Activated CD4-positive, CD25-positive, alpha-beta regulatory T cell (primary cell): ENCODE data around the gene TUBA4B.
A peak's percentile ranks its signal among the peaks of the same experiment; 100 is the strongest.
"Not testable (repeated sequence)": the region's sequence is repeated elsewhere in the genome, so short reads cannot be mapped to it uniquely, and the experiment has no call there.

Experiments
- DNase-seq, 4 experiments: peaks; one replicate each; lab custom pipeline; 2025; lab: John Stamatoyannopoulos, UW

The TUBA4B gene

DNA sequence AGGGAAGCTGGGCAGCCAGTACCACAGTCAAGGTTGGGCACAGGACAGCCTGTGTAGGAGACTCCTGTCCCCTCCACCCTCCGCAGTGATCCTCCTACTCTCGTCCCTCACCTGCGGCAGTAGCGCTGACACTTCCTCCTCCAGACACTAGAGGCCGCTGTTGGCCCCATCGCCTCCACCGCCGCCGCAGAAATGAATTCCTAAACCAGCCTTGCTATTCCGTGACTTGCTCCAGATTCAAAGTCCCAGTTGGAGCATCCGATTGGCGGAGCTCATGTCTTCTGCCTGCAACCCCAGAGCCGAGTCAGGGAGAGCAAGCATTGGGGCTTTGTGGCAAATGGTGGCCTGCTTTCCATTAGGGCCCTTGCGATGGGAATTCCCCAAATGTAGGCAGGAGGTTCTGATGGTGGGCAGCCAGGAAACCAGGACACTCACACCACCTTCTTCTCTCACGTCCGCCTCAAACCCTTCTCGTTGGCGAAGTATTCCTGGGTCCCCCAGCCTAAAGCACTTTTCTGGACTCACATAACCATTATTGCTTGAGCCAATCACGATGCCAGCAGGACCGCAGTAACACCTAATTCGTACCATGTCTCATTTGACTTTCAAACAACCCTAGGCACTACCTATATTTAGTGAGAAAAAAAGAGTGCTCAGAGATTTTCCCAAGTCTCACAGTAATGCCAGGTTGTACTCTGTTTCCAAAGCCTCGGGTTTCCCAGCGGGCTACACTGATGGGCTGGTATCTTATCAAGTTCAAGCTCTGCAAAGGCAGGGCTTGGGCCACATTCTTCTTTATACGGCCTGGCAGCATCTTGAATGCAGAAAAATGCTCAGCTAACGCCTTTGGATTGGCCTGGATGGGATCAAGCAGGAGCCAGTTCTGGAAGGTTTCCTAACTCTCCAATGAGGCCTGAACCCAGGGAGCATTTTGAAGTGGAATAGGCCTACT is 24.9 kb downstream of the TUBA4B start:
- DNase-seq = peak; percentile 30 to 63 (median 35)

DNA sequence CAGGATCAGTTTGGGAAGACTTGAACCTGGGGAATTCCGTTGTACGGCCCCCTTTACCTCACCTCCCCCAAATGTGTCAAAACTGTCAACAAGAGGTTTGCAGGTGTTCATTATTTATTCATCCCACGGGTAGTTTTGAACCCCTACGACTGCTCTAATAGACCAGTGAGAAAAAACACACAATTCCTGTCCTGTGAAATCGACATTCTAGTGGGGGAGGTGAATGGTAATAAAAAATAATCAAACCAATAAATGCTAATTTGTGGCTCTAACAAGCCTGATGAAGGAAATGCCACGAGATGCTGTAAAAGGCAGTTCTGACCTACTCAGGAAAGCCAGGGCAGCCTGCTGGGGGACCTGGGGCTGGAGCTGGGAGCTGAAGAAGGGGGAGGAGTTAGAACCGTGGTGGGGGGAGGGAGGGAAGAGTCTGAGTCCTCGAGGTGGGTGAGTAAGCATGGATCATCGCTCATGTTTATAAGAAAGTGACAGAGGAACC is 25.7 kb downstream of the TUBA4B start:
- DNase-seq = no peak

DNA sequence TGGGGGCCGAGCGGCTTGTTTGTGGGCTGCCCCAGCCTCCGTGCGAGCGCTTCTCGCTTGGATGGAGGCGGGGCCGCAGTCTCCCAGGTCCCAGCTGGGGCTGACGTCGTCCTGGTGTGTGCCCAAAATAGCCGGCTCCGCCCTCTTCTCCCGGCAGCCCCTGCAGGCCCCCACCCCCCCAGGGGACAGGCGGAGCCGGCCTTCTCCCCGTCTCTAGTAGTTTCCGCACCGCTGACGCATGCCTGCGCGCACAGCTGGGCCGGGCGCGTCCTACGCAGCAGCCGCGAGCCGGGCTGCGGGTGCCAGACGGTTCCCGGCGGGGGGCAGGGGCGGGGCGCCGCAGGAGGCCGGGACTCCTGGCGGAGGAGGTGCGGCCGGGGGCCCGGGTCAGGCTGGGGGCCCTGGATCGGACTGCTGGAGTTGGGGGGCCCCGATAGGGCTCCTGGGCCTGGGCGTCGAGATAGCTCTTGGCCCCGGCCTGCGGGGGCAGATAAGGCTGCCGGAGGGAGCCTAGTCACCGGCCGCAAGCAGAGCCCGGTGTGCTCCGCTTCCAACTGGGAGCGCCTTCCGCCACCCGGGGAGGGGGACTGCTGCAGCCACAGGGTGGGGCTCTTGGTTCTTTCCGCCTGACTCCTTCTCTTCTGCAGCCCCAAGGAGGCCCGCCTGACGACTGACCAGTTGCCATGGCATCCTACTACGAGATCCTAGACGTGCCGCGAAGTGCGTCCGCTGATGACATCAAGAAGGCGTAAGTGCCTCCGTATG is 26.3 kb downstream of the TUBA4B start, which contains the start of gene DNAJB2:
Gene DNAJB2, plus strand, starts transcription at position 216 of the 765 bp plus-strand sequence. Its CDS starts 468 bp downstream, at position 684.
- DNase-seq = peak; percentile 95 to 98 (median 96)

DNA sequence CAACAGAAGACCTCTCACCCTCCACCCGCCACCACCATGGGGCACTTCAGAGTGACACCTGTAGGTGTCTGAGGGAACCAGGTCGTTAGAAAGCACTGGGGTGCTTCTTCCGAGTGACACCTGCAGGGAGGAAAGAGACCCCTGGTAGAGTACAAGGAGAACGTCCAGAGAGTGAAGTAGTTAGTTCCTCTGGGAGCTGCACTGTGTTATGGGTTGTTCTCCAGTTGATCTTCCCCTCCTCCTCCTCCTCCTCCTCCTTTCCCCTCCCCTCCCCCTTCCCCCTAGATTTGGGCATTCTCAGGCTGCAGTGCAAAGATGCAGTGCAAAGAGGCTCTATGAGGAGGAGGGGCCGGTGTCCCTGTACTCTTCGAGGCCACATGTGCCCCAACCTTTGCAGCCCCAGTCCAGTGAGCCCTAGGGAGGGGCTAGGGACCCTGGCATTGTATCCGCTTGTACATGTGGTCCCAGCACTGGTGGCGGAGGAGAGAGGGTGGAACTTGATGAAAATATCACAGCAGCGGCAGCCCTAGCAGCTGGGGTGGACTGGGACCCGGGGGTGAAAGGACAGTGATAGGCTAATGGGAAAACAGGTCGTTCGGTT is 27.0 kb downstream of the TUBA4B start:
- DNase-seq = no peak

DNA sequence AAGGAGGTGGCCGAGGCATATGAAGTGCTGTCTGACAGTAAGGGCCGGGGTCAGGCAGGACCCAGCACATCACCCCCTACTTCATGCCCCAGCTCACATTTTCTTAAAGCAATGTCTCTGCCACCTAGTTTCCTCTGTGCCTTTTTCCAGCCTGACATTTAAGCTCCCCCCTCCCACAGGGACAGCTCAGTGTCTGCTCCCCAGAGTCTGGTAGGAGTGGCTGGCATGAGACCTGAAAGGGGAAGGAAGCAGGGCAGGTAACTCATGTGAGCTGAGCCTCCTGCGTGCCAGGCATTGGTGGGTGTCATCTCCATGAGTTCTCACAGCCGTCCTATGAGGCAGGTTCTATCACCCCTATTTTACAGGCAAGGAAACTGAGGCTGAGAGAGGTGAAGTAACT is 27.6 kb downstream of the TUBA4B start:
- DNase-seq = no peak

DNA sequence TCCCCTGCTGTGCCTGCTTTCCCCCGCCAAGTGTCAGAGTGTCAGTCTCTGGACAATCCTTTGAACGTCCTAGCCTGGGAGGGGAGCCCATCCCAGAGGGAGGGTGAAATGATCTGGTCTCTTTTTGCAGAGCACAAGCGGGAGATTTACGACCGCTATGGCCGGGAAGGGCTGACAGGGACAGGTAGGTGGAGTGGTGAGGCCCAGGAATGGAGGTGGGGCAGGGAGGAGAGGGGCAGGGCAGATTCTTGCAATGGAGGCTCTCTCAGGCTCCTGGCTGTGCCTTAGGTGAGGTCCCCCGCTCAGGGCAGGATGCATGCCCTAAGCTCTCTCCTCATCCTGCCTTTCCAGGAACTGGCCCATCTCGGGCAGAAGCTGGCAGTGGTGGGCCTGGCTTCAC is 28.5 kb downstream of the TUBA4B start:
- no peak for DNase-seq

DNA sequence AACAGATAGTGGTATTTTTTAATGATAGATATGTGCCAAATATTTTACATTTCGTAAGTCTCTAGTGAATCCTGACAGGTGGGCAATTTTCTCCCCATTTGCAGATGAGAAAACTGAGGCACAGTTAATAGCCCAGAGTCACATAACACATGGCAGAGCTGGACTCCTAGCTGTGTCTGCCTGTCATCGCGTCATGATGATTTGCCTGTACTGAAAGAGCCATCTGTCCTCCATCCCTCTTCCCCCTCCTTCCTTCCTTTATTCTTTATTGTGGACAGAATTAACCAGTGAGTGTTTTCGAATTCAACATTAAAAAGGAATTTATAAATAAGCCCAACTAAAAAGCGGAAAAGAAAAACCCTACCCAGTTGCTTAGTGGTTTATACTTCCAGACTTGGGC is 29.3 kb downstream of the TUBA4B start:
- DNase-seq = no peak

DNA sequence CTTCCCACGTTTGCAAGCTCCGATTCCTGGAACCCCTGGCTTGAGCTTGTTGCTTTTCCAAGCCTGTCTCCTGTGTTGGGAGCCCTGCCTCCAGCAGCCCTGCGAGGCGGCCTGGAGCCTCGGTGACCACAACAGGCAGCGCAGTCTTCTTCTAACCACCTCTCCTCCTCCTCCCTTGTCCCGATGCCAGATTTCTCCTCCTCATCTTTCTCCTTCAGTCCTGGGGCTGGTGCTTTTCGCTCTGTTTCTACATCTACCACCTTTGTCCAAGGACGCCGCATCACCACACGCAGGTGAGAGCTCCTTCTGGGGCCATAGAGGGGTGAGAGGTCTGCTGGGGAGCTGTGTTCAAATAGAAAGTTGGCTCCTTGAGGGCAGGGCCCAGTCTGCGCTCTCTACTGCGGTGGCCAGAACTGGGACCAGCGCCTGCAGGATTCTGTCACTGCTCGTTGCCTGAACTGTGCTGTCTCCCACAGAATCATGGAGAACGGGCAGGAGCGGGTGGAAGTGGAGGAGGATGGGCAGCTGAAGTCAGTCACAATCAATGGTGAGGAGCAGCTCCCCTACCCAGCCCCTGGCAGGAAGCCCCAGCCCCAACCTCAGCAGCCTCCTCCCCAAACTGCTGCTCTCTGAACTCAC is 30.0 kb downstream of the TUBA4B start:
- no peak for DNase-seq

DNA sequence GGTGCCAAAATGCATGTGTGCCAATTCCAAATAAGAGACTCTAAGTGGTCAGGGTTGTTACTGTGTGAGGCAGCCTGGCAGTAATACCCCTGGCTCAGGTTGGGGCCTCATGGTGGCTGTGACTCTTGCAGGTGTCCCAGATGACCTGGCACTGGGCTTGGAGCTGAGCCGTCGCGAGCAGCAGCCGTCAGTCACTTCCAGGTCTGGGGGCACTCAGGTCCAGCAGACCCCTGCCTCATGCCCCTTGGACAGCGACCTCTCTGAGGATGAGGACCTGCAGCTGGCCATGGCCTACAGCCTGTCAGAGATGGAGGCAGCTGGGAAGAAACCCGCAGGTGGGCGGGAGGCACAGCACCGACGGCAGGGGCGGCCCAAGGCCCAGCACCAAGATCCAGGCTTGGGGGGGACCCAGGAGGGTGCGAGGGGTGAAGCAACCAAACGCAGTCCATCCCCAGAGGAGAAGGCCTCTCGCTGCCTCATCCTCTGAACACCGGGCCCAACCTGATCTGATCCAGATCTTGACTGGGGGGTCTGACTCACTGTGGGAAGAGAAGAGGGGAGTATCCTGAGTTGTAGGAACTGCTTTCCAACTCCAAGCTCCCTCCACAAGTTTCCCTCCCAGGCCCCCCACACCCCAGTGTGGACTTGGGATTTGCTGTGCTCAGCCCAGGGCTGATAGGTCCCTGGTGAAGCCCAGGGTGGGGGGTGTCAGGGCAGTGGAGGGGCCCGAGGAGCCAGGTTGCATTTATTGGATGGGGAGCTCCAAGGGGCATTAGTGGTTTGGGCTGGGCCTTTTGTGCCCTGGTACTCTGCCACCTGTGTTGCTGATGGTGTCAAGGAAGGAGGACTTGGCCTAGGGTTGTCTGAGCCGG is 31.7 kb downstream of the TUBA4B start:
- DNase-seq = no peak

DNA sequence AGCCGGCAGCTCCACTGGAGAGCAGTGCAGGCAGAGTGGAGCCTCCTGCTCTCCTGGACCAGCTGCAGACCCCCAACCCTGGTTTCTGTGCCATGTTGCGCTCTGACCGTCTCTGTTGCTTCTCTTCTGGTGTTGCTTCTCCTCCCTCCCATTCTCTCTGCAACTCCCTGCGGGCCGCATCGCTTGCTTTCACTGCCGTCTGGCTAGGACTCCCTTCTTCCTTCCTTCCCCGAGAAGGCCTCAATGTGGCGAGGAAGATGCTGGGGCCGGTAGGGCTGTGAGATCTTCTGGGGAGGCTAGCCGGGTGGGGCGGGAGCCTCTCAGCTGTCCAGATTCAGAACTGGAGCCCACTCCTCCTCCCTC is 32.3 kb downstream of the TUBA4B start:
- no peak for DNase-seq

DNA sequence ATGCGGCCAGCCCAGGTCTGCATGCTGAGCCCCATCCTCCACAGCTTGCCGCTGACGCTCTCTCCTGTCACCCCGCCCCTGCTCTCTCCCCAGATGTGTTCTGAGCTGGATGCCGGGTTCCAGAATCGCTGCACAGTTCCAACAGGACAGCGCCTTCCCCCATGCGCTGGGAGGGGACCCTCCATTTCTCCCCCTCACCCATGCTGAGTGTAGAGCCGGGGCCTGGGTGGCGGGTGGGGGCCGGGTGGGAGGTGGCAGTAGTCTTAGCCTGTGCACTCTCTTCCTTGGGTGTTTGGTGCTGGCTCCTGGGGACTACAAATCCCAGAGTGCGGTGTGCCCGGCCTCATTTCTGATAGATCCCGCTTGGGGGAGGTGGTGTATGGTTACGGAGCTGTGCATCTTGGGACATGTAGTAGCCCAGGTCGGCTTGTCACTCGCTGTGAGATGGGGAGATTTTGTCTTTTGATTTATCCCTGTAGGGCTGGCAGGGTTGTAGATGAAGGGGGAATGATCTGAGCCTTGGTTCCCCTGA is 32.9 kb downstream of the TUBA4B start:
- DNase-seq = no peak

DNA sequence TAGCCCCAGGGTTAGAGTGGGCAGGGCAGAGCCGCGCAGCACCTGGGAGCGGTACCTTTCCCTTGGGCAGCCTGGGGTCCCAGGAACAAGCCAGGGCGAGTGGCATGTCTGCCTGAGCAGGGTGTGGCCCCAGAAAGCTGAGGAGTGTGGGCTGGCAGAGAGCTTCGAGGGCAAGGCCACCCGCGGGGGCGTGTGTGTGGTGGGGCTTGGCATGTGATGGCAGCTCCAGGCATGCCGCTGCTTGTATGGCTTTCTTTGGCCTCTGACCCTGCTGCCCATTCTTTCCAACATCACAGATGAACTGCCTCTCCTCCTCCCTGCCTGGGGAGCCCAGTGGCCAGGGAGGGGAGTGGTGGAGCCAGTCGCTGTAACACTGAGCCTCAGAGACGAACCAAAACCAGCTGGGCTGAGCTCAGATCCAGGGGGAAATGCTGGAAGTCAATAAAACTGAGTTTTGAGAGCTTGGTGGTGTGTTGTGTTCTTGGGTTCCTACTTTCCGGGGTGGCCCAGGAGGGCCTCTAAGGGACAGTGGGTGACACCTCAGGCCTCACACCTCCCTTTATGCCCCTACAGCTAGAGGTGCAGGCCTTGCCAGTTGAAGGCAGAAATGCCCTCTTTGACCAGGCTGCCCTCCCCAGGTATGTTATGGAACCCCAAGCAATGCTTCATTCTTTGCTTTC is 33.5 kb downstream of the TUBA4B start:
- no peak for DNase-seq

DNA sequence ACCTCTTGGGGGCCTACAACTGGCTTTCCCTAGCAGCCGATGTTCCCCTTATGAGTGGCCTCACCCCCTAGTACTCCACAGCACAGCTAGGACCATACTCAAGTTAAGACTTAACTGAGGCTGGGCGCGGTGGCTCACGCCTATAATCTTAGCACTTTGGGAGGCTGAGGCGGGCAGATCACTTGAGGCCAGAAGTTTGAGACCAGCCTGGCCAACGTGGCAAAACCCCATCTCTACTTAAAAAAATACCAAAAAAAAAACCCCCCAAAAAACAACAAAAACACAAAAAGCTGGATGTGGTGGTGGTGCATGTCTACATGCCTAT is 34.0 kb downstream of the TUBA4B start:
- DNase-seq = not testable (repeated sequence)

DNA sequence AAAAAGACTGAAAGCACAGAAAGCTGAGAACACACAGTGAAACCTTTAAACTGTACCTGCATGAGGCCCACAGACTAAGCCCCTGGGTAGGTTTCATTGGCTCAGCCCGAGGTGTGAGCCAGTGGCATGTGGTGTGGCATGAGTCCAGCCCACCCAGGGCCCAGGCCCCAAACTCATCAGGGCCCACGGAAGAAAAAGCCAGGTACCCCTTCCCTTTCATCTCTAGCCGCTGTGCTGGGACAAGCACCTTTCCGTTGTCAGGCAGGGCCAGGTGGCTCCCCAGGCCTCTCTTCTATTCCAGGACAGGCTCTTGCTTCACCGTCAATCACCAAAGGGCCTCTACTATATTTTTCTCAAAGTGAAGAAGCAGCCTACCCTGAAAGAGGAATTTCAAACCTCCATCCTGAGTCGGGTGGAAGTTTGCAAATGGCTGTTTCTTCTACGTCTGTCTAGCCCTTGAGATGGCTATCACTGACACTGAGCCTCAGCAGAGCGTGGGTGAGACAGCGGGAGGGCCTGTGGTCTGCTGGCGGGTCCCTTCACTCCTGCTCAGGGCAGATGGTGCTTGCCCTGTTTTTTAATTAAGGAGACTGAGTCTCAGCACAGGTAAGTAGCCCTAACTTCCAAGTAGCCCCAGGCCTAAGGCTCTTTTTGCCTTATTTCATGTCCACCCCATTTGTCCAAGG is 34.7 kb downstream of the TUBA4B start:
- no peak for DNase-seq

DNA sequence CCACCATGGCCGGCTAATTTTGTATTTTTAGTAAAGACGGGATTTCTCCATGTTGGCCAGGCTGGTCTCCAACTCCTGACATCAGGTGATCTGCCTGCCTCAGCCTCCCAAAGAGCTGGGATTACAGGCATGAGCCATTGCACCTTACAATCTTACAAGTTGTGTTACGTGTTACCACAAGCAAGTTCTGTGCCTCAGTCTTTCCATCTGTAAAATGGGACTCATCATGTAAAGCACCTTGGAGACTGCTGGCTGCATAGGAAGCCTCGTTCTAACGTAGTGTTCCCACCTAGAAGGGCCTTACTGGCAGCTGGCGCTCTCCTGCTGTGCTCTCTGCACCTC is 36.1 kb downstream of the TUBA4B start:
- no peak for DNase-seq

DNA sequence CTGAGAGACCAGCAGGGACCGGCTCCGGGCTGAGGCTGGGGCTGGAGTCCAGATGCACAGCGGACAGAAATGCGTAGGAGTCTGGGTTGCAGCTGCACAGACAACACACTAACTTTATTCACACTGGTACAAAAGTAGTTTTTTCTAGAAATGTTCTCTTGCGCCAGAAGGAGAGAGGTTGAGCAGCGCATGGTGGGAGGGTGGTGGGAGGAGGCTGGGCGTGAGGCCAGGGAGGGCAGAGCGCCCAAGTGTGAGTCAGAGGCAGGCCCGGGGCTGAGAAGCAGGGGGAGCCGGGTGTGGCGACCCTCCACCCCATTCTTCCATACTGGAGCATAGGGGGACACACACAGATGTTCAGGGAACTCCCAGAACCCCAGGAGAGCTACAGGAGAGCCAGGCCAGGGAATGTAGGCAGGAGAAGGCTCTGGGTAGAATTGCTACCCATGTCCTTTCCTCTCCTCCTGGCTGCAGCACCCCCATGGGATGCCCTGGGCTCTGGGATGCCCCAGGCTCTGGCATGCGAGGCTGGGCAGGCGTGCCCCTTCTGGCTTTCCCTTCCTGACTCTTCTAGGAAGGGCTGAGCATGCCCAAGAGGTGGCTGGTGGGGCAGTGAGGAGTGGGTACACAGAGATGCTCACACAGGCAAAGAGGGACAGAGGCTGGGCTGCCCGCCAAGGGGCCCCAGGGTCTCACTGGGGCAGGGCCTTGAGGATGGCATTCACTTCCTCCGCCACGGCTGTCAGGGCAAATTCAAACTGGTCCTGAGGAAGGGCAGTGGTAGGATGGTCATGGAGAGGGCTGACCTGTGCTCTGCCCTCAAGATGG is 36.7 kb downstream of the TUBA4B start:
- no peak for DNase-seq

DNA sequence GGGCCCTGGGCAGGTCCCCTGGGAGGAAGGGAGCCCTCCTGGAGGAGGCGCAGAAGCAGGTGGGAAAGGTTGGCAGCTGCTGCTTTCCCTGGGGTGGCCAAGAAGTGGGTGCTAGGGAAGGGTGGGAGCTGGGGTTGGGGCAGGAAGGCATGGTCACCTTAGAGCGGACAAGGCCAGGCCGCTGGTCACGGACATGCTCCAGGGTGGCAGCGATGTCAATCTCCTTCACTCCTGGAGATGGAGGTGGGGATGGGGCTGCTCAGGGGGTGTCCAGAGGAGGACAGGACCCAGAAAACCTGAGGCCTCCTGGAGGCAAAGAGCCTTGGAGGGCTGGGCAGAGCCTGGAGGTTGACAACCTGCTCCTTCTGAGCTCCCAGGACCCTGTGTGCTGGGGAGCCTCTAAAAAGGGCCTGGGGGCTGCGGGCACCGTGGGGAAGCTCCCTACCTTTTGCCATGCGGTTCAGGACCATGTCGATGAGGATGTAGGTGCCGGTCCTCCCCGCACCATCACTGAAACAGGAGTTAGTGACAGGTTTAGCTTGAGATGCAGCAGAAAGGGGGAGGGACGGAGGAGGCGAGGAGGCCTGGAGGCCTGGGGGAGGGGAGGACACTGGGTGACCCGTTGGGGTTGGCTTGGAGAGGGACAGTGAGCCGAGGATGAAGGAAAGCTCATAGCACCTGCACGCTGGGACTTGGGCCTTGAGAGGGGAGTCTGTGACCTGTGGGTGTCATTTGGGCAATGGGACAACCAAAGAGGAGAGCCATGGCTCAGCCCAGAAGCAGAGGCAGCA is 37.5 kb downstream of the TUBA4B start:
- no peak for DNase-seq

DNA sequence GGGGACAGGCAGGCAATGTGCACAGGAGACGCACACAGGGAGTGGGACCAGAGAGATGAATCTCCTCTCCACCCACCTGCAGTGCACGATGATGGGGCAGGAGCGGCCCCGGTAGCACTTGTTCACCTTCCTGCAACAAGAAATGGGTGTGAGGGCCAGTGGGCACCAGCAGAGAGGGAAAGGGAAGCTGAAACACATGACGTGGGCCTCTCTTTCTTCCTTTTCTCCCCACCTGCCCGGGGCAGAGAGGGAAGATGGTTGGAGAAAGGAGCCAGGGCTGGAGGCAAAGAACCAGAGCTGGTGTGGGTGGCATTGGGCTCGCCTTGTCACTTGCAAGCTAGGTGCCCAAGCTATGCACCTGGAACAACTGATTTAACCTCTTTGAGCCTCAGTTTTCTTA is 38.4 kb downstream of the TUBA4B start:
- DNase-seq = no peak
